ENCODE results near the gene NTNG1.

DNA sequence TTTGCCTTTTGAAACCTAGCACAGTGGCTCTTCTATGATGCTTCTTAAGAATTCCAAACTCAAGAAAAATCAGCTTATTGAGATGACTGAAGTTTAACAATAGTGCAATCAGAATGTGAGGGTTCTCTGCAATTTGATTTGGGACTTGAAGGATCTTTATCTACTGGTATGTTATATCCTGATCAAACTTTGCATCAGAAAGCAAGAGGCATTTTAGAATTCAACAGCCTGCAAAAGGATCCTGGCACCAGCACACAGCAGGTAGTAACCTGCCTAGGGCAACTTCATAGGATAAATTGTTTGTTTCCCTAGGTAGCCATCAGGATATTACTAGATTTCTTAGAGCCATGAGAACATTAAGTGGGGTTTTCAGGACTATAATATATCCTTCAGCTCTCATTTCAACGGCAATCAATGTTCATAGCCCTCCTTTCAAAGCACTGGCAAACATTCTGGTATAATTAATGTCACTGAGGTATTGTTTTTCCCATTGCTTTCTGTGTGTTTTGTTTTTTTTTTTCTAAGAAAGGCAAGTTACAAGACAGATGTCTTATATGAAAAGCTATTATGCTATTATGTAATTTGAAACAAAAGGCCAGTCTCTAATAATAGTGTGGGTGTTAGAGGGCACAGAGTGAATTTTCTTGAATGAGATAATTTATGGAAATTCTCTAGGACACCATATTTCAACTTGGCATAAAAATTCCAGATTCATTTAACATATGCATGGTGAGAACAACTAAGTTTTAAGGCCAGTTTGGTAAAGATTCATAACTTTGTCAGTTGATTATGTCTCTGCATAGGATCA, 34.5 kb downstream of the NTNG1 start:
- TF ChIP-seq, protein P1, sequence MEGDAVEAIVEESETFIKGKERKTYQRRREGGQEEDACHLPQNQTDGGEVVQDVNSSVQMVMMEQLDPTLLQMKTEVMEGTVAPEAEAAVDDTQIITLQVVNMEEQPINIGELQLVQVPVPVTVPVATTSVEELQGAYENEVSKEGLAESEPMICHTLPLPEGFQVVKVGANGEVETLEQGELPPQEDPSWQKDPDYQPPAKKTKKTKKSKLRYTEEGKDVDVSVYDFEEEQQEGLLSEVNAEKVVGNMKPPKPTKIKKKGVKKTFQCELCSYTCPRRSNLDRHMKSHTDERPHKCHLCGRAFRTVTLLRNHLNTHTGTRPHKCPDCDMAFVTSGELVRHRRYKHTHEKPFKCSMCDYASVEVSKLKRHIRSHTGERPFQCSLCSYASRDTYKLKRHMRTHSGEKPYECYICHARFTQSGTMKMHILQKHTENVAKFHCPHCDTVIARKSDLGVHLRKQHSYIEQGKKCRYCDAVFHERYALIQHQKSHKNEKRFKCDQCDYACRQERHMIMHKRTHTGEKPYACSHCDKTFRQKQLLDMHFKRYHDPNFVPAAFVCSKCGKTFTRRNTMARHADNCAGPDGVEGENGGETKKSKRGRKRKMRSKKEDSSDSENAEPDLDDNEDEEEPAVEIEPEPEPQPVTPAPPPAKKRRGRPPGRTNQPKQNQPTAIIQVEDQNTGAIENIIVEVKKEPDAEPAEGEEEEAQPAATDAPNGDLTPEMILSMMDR (IDR thresholded peaks at IDR 0.05) = no peak
- TF ChIP-seq POLR2A (IDR thresholded peaks at IDR 0.05) = no peak

All from right lobe of liver (tissue), 4 donors.